ENCODE data around the gene FLRT2. TPM values are rescaled to one million over a fixed set of nuclear protein-coding genes. Genes with fewer than 3 reads are reported as not detected.

FLRT2 gene
- total and polyA plus RNA-seq, 9 of the 15 experiments (the other 6 are each of a cell fraction or from before 2014, with no cell fraction given), result 0.02 TPM; not detected in 8

- 2% methylated on average over 16 of the region's 29 CpGs for WGBS (ENCODE audit: insufficient coverage, low coverage, missing lambda C conversion rate)
- no peaks in the 10 kb centered on the region for H3K36me3 ChIP-seq (ENCODE audit: control insufficient read depth, insufficient read depth, low read length)
- H3K4me2 ChIP-seq (ENCODE audit: insufficient read depth, low read length), result no peak overlapping the region
- TF ChIP-seq ZNF707 (CRISPR knock-in tag; conservative IDR thresholded peaks at IDR 0.05) (no peak), ZNF324 (CRISPR knock-in tag; IDR thresholded peaks at IDR 0.05) (no peak), ZBTB5 (IDR thresholded peaks at IDR 0.05) (no peak), NCOA4 (IDR thresholded peaks at IDR 0.05; ENCODE audit: partially characterized antibody) (no peak), ZNF263 (CRISPR knock-in tag; IDR thresholded peaks at IDR 0.05; ENCODE audit: borderline replicate concordance) (no peak)
- ChIA-PET POLR2A (no interaction called here), CTCF (ENCODE audit: low intra/inter-chr PET ratio) (no interaction called here)
- no peaks in the 10 kb centered on the region for H4K20me1 ChIP-seq (replicated peaks; ENCODE audit: control insufficient read depth, insufficient read depth, low read length)
- in situ Hi-C loops (cut with MboI) (no loop called here), intact Hi-C loops (cut with micrococcal nuclease) (no loop called here)
- ATAC-seq, result no peak
- no peaks in the 10 kb centered on the region for H3K79me2 ChIP-seq (ENCODE audit: control insufficient read depth, insufficient read depth, low read length)
- no peaks in the 10 kb centered on the region for H3K9me1 ChIP-seq (ENCODE audit: control insufficient read depth, insufficient read depth, low read length)
- H3K27me3 ChIP-seq (ENCODE audit: control insufficient read depth in 2 of 2, insufficient read depth in 2 of 2, low read length in 2 of 2), result no peaks in the 10 kb centered on the region
- H3K4me1 ChIP-seq (replicated peaks in 1 of 2; ENCODE audit: control insufficient read depth in 2 of 2, insufficient read depth in 2 of 2, low read length in 2 of 2), result no peaks in the 10 kb centered on the region
- H2AFZ ChIP-seq (ENCODE audit: low read depth, low read length), result no peak overlapping the region
- H3K9me3 ChIP-seq (replicated peaks; ENCODE audit: control insufficient read depth, insufficient read depth, low read depth, low read length), result no peaks in the 10 kb centered on the region
- H3K27ac ChIP-seq (ENCODE audit: extremely low read depth, low read depth, low read length), result no peak overlapping the region
- no TSS peak for BruUV-seq (replicated peaks)
- no peak overlapping the region for H3K4me3 ChIP-seq
- no peak overlapping the region for H3K9ac ChIP-seq (ENCODE audit: insufficient read depth in 1 of 2, low read depth in 2 of 2, low read length in 2 of 2)
- no peak for DNase-seq (ENCODE audit: extremely low read depth in 1 of 4, low spot score in 3 of 4)
- FAIRE-seq, result no peak
These were observed 880 bp upstream of the FLRT2 start for GRCh38 chr14:85528897-85529631.

All from K562 (cell line).